GM23338 (cell line): ENCODE measurements around the gene WARS2. TPM values are rescaled to one million over a fixed set of nuclear protein-coding genes. Genes with fewer than 3 reads are reported as not detected.

ENCODE experiments used
- ATAC-seq: fragments of 200-7000 bp; cut with Tn5 transposase; 3 replicates; pipeline ENCODE4 v1.9.1; 2020
- DNase-seq: peaks from one replicate; pipeline ENCODE4 v3.0.0-alpha.2; 2015; ENCODE audit warnings: low spot score
- H2AFZ ChIP-seq: fragments of 200-600 bp; sonication (generic); 2 replicates; pipeline ENCODE4 v1.8.0; 2016; ENCODE audit warnings: antibody characterized with exemption, mild to moderate bottlenecking, moderate library complexity
- H3F3A ChIP-seq: fragments of 200-600 bp; sonication (generic); replicated peaks from 2 replicates; pipeline ENCODE4 v1.8.0; 2017; ENCODE audit warnings: antibody characterized with exemption, mixed run types, low read depth
- H3K27ac ChIP-seq: fragments of 200-600 bp; sonication (generic); 2 replicates; pipeline ENCODE4 v1.6.1; 2016; ENCODE audit warnings: low read depth
- H3K27me3 ChIP-seq: fragments of 200-600 bp; sonication (generic); 2 replicates; pipeline ENCODE4 v1.8.0; 2016; ENCODE audit warnings: mild to moderate bottlenecking, mixed run types, moderate library complexity; ENCODE audit not compliant: insufficient read depth
- H3K36me3 ChIP-seq: fragments of 200-600 bp; sonication (generic); 2 replicates; pipeline ENCODE4 v1.8.0; 2016; ENCODE audit warnings: mild to moderate bottlenecking; ENCODE audit not compliant: insufficient read depth
- H3K4me1 ChIP-seq: fragments of 200-600 bp; sonication (generic); 2 replicates; pipeline ENCODE4 v1.8.0; 2016; ENCODE audit warnings: mild to moderate bottlenecking, moderate library complexity; ENCODE audit not compliant: insufficient read depth
- H3K4me2 ChIP-seq: fragments of 200-600 bp; sonication (generic); 2 replicates; pipeline ENCODE4 v1.7.1; 2017; ENCODE audit warnings: mixed run types
- H3K4me3 ChIP-seq: fragments of 200-600 bp; sonication (generic); 2 replicates; pipeline ENCODE4 v1.6.1; 2016; ENCODE audit warnings: mixed run types
- H3K79me2 ChIP-seq: fragments of 200-600 bp; sonication (generic); replicated peaks from 2 replicates; pipeline ENCODE4 v1.8.0; 2017; ENCODE audit warnings: mild to moderate bottlenecking; ENCODE audit not compliant: insufficient read depth
- H3K9me2 ChIP-seq: fragments of 200-600 bp; sonication (generic); 2 replicates; pipeline ENCODE4 v1.8.0; 2017; ENCODE audit not compliant: insufficient read depth
- H4K20me1 ChIP-seq: fragments of 200-600 bp; sonication (generic); replicated peaks from 2 replicates; pipeline ENCODE4 v1.8.0; 2017; ENCODE audit warnings: mild to moderate bottlenecking; ENCODE audit not compliant: insufficient read depth
- H3K27ac Mint-ChIP-seq: 2 replicates; pipeline ENCODE4 v1.8.0; 2020; ENCODE audit warnings: inconsistent platforms, mild to moderate bottlenecking, moderate library complexity, mixed read lengths
- H3K27me3 Mint-ChIP-seq: 3 replicates; pipeline ENCODE4 v1.8.0; 2022; ENCODE audit warnings: low read depth, mild to moderate bottlenecking, moderate library complexity, mixed read lengths, inconsistent platforms; ENCODE audit not compliant: insufficient read depth, poor library complexity
- H3K36me3 Mint-ChIP-seq: 3 replicates; pipeline ENCODE4 v1.8.0; 2021; ENCODE audit warnings: low read depth, mild to moderate bottlenecking, inconsistent platforms, moderate library complexity, mixed read lengths
- H3K4me1 Mint-ChIP-seq: 3 replicates; pipeline ENCODE4 v1.8.0; 2020; ENCODE audit warnings: mild to moderate bottlenecking, inconsistent platforms, mixed read lengths
- H3K4me3 Mint-ChIP-seq: 3 replicates; pipeline ENCODE4 v1.8.0; 2021; ENCODE audit warnings: moderate library complexity, mild to moderate bottlenecking, inconsistent platforms, mixed read lengths
- H3K9me3 Mint-ChIP-seq: 3 replicates; pipeline ENCODE4 v1.8.0; 2020; ENCODE audit warnings: moderate library complexity, mild to moderate bottlenecking, inconsistent platforms, mixed read lengths
- CREB1 ChIP-seq: fragments of 250-450 bp; sonication (Bioruptor Pico); IDR thresholded peaks from 2 replicates; pipeline ENCODE4 v1.5.0; 2020; ENCODE audit warnings: low read depth, mild to moderate bottlenecking, moderate library complexity
- EZH2phosphoT487 ChIP-seq: fragments of 200-600 bp; sonication (generic); IDR thresholded peaks from one replicate; pipeline ENCODE4 v1.8.1; 2018; ENCODE audit warnings: antibody characterized with exemption; ENCODE audit not compliant: unreplicated experiment
- NANOG ChIP-seq: IDR thresholded peaks from 2 replicates; pipeline ENCODE4 v1.6.1; 2016; ENCODE audit warnings: antibody characterized with exemption, borderline replicate concordance
- POLR2AphosphoS5 ChIP-seq: IDR thresholded peaks from 2 replicates; pipeline ENCODE4 v1.6.1; 2016; ENCODE audit warnings: antibody characterized with exemption, low read depth
- polyA plus RNA-seq: library from polyadenylated mRNA; unstranded; fragments of >200 nt; fragmentation: Nextera tagmentation; extraction: Ambion mirVana; gene quantifications from 2 replicates; pipeline ENCODE4 v1.2.1, GENCODE V29; 2016
- total RNA-seq: library from RNA; depleted of rRNA; stranded (reverse); fragments of >200 nt; shearing (Covaris generic); gene quantifications from 2 replicates; pipeline ENCODE4 v1.2.3, GENCODE V29; 2014
- TF ChIP-seq, protein P1 (sequence below): IDR thresholded peaks from one replicate; pipeline ENCODE4 v1.6.1; 2018; ENCODE audit warnings: antibody characterized with exemption; ENCODE audit not compliant: unreplicated experiment
- TF ChIP-seq, protein P2 (sequence below), 2 experiments: fragments of 200-600 bp in 1 of 2; sonication (generic) in 1 of 2; conservative IDR thresholded peaks; 2 replicates each; pipeline versions ENCODE4 v1.5.1 to v1.6.1; 2016 to 2017; ENCODE audit warnings: antibody characterized with exemption in 2 of 2, low read depth in 2 of 2, mild to moderate bottlenecking in 2 of 2, moderate library complexity in 1 of 2

Gene WARS2
- total and polyA plus RNA-seq, 2 experiments from 2014 or later, result 6.4 to 12.6 TPM

DNA sequence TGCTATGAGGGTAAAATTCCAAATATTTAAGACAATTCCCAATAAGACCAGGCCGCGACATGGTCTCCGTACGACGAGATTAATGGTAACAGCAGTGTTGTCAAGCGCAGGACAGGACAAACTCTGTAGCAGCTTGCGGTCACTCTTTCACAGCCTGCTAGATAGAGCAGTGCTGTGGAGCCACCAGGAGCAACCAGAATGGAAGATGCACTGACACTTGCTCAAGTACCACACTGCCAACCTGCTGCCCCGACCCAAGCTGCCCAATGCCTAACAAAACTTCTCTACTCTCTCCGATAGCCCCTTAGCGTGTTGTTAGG, 636 bp downstream of the WARS2 start (continued):
- TF ChIP-seq, protein P1, sequence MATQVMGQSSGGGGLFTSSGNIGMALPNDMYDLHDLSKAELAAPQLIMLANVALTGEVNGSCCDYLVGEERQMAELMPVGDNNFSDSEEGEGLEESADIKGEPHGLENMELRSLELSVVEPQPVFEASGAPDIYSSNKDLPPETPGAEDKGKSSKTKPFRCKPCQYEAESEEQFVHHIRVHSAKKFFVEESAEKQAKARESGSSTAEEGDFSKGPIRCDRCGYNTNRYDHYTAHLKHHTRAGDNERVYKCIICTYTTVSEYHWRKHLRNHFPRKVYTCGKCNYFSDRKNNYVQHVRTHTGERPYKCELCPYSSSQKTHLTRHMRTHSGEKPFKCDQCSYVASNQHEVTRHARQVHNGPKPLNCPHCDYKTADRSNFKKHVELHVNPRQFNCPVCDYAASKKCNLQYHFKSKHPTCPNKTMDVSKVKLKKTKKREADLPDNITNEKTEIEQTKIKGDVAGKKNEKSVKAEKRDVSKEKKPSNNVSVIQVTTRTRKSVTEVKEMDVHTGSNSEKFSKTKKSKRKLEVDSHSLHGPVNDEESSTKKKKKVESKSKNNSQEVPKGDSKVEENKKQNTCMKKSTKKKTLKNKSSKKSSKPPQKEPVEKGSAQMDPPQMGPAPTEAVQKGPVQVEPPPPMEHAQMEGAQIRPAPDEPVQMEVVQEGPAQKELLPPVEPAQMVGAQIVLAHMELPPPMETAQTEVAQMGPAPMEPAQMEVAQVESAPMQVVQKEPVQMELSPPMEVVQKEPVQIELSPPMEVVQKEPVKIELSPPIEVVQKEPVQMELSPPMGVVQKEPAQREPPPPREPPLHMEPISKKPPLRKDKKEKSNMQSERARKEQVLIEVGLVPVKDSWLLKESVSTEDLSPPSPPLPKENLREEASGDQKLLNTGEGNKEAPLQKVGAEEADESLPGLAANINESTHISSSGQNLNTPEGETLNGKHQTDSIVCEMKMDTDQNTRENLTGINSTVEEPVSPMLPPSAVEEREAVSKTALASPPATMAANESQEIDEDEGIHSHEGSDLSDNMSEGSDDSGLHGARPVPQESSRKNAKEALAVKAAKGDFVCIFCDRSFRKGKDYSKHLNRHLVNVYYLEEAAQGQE, result no peak
- TF ChIP-seq NANOG, result no peak

DNA sequence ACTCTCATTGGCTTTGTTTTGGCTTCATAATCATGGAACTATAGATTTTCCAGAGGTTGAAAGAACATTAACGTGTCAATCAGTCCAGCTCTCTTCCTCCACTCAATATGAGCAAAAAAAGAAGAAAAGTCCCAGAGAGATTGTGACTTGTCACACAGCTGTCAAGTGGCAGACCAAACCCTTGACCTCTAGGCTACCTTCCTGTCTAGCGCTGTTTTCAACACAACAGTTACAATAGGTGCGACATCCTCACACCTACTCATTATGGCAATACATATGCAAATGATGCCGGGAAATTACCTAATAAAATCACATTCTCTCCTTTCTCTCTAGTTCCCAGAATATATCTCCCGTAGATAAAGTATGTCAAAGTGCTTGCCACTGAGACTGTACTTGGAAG, 1.1 kb downstream of the WARS2 start:
- H3K4me1 Mint-ChIP-seq, result peaks cover 9% of the 10 kb centered on the region; the same call in 2 of the 3 replicates
- no peaks in the 10 kb centered on the region for H3K27me3 ChIP-seq

More for the DNA sequence above, 1.1 kb downstream of the WARS2 start:
- Histone ChIP-seq H4K20me1 (no peaks in the 10 kb centered on the region), H3K4me2 (peak overlapping the region; percentile 81), H3K36me3 (no peaks in the 10 kb centered on the region), H2AFZ (peak overlapping the region; percentile 93; the same call in 1 of the 2 replicates), H3K79me2 (peaks cover 27% of the 10 kb centered on the region), H3K27ac (0 out of 2 replicates have a peak overlapping the region, but pooled peaks have one; percentile 95), H3K4me3 (peak overlapping the region; percentile 64), H3K9me2 (no peaks in the 10 kb centered on the region), H3F3A (peaks cover 5% of the 10 kb centered on the region; the same call in 1 of the 2 replicates), H3K4me1 (0 out of 2 replicates have a peak, but pooled peaks cover 7% of the 10 kb centered on the region)
- no peak for TF ChIP-seq POLR2AphosphoS5
- TF ChIP-seq, protein P1, result no peak
- TF ChIP-seq EZH2phosphoT487, result no peak
- no peak for TF ChIP-seq CREB1
- TF ChIP-seq, protein P2, sequence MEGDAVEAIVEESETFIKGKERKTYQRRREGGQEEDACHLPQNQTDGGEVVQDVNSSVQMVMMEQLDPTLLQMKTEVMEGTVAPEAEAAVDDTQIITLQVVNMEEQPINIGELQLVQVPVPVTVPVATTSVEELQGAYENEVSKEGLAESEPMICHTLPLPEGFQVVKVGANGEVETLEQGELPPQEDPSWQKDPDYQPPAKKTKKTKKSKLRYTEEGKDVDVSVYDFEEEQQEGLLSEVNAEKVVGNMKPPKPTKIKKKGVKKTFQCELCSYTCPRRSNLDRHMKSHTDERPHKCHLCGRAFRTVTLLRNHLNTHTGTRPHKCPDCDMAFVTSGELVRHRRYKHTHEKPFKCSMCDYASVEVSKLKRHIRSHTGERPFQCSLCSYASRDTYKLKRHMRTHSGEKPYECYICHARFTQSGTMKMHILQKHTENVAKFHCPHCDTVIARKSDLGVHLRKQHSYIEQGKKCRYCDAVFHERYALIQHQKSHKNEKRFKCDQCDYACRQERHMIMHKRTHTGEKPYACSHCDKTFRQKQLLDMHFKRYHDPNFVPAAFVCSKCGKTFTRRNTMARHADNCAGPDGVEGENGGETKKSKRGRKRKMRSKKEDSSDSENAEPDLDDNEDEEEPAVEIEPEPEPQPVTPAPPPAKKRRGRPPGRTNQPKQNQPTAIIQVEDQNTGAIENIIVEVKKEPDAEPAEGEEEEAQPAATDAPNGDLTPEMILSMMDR (conservative IDR thresholded peaks at IDR 0.05; ENCODE audit: low read depth in 2 of 2), result no peak
- H3K27me3 Mint-ChIP-seq, result no peaks in the 10 kb centered on the region
- H3K36me3 Mint-ChIP-seq, result peaks cover 3% of the 10 kb centered on the region; the same call in 1 of the 3 replicates
- no peak overlapping the region for H3K4me3 Mint-ChIP-seq
- H3K27ac Mint-ChIP-seq, result no peak overlapping the region
- H3K9me3 Mint-ChIP-seq, result no peaks in the 10 kb centered on the region
- DNase-seq (peak; percentile 23), ATAC-seq (no peak)
